ENCODE measurements around the gene ACOXL. TPM values are rescaled to one million over a fixed set of nuclear protein-coding genes. Genes with fewer than 3 reads are reported as not detected.

The ACOXL gene
- total and polyA plus RNA-seq, 2 donors (not counting 3 experiments of a cell fraction or from before 2014, with no cell fraction given) = not detected

DNA sequence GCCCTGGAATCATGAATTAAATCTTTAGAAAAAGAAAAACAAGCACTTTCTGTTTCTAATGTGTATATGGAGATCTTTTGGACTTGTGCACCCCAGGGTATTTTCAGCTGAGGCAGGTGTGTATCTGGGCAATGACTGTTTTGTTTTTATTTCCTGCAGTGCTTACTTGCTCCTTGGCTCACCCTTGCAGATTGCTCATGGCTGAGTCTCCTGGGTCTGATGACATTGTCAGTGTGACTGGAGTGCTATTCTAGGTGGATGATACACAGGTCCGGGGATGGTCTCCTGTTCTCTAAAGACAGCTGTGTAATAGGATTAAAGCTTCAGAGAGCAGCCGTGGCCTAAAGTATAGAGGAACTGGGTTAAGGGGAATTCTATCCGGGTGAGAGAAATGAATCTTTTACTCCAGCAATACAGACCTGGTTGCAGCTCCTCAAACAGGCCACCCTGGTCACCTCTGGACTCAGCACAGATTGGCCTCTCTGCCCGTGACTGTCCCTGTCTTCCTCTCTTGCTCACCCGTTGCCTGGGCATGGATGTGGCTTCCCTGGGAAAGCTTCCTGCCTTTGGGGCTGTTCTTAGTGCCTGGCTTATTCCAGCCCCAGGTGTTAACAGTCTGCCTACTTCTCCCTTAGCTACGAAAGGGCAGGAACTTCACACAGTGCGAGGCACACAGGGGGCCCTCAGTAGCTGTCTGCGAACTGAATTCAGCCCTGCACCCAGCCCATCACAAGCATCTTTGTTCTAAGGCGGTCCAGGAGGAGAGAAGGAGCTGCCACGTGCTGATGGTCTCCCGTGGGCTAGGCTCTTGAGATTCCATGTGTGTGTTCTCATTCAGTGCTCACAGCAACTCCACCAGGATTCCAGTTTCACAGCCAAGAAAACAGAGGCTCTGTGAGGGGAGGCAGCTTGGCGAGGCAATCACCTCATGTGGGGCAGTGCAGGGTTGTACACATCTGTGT is 84.3 kb downstream of the ACOXL start:
- Histone ChIP-seq H3K27ac (ENCODE audit: insufficient read depth, low read depth, low read length) (no peak overlapping the region), H3K79me2 (ENCODE audit: control insufficient read depth, insufficient read depth, low read length) (no peaks in the 10 kb centered on the region), H3K9me1 (replicated peaks; ENCODE audit: control insufficient read depth, extremely low read depth, insufficient read depth, low read length) (no peaks in the 10 kb centered on the region), H4K20me1 (replicated peaks; ENCODE audit: control insufficient read depth, extremely low read depth, insufficient read depth, low read length) (no peaks in the 10 kb centered on the region), H3K36me3 (ENCODE audit: control insufficient read depth in 2 of 2, extremely low read depth in 1 of 2, insufficient read depth in 2 of 2, low read length in 2 of 2) (no peaks in the 10 kb centered on the region), H3K4me3 (replicated peaks in 1 of 3; ENCODE audit: insufficient read depth in 1 of 3, low read depth in 1 of 3, low read length in 3 of 3) (no peak overlapping the region), H3K4me2 (ENCODE audit: insufficient read depth, low read length) (no peak overlapping the region), H3K9ac (replicated peaks; ENCODE audit: extremely low read depth, insufficient read depth, low read length) (no peak overlapping the region), H3K4me1 (ENCODE audit: control insufficient read depth, extremely low read depth, insufficient read depth, low read length) (no peaks in the 10 kb centered on the region), H2AFZ (ENCODE audit: low read depth, low read length) (no peak overlapping the region), H3K9me3 (replicated peaks; ENCODE audit: control insufficient read depth, insufficient read depth, low read length) (no peaks in the 10 kb centered on the region), H3K27me3 (ENCODE audit: control insufficient read depth in 2 of 2, insufficient read depth in 2 of 2, low read length in 2 of 2) (peaks cover 4 to 19% of the 10 kb centered on the region in 2 experiments)
- dilution Hi-C loops (cut with MboI; ENCODE audit: extremely low pct_ligation_motif_present, low sequenced_read_pairs) (no loop called here), intact Hi-C loops (cut with micrococcal nuclease) (no loop called here)
- BruUV-seq (replicated peaks) = no TSS peak
- TF ChIP-seq POLR2AphosphoS5 (IDR thresholded peaks at IDR 0.05; ENCODE audit: insufficient read depth, low read depth, low read length) (no peak), MYC (IDR thresholded peaks at IDR 0.05; ENCODE audit: low read depth, low read length) (no peak), EZH2 (IDR thresholded peaks at IDR 0.05; ENCODE audit: borderline replicate concordance, low read depth, low read length, severe bottlenecking) (no peak), FOS (IDR thresholded peaks at IDR 0.05; ENCODE audit: borderline replicate concordance, insufficient read depth, low read length) (no peak), JUN (IDR thresholded peaks at IDR 0.05; ENCODE audit: borderline replicate concordance, insufficient read depth, insufficient read length, low read depth) (no peak), GATA2 (IDR thresholded peaks at IDR 0.05; ENCODE audit: insufficient read depth, insufficient read length, low read depth, low read length) (no peak), POLR2A (IDR thresholded peaks at IDR 0.05; ENCODE audit: low read depth, low read length) (no peak)
- TF ChIP-seq, protein P1, sequence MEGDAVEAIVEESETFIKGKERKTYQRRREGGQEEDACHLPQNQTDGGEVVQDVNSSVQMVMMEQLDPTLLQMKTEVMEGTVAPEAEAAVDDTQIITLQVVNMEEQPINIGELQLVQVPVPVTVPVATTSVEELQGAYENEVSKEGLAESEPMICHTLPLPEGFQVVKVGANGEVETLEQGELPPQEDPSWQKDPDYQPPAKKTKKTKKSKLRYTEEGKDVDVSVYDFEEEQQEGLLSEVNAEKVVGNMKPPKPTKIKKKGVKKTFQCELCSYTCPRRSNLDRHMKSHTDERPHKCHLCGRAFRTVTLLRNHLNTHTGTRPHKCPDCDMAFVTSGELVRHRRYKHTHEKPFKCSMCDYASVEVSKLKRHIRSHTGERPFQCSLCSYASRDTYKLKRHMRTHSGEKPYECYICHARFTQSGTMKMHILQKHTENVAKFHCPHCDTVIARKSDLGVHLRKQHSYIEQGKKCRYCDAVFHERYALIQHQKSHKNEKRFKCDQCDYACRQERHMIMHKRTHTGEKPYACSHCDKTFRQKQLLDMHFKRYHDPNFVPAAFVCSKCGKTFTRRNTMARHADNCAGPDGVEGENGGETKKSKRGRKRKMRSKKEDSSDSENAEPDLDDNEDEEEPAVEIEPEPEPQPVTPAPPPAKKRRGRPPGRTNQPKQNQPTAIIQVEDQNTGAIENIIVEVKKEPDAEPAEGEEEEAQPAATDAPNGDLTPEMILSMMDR (IDR thresholded peaks at IDR 0.05; ENCODE audit: extremely low read depth in 1 of 2, insufficient read depth in 1 of 2, low read depth in 1 of 2, low read length in 2 of 2) = no peak
- TF ChIP-seq, protein P2, sequence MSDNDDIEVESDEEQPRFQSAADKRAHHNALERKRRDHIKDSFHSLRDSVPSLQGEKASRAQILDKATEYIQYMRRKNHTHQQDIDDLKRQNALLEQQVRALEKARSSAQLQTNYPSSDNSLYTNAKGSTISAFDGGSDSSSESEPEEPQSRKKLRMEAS (IDR thresholded peaks at IDR 0.05; ENCODE audit: insufficient read depth, insufficient read length) = no peak
- ChIA-PET CTCF (interaction anchor here (1.2 kb wide), 1 partner anchor 886 kb away, joined by 3 read pairs; no protein-coding TSS in a partner anchor), POLR2A (no interaction called here)
- no peak for FAIRE-seq
- no peak for DNase-seq (ENCODE audit: low read depth, low spot score)
